ENCODE measurements around the gene XXYLT1.

XXYLT1 gene

DNA sequence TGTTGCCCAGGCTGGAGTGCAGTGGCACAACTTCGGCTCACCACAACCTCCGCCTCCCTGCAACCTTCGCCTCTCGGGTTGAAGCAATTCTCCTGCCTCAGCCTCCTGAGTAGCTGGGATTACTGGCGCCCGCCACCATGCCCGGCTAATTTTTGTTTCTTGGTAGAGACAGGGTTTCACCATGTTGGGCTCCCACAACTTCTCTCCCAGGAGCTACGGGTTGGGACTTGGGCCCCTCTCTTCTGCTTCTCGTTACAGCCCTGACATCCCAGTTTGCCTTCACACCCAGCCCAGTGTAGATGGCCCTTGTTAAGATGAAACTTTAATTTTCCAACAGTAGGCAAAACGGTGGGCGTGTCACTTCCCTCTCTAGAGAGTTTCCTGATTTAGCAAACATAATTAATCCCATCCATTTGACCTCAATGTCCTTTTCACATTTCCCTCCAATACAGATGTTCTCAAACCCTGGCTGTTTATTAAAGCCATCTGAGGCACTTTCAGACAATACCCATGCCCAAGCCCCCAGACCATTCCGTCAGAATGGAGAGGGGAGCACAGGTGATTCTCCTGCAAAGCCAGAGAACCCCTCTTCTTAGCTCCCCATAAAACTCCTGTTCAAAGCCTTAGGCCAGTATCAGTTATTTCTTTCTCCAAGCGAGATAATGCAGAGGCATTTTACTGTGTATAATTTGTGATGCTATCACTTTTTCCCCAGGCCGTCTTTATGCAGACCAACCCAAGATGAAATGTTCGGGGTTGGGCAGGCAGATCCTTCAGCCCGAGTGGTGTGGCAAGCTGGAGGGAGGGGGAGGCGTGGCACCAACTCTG, 245.7 kb downstream of the XXYLT1 start:
- Mint-ChIP-seq H3K36me3 (ENCODE audit: low read depth) (no peaks in the 10 kb centered on the region), H3K4me1 (peaks cover 5% of the 10 kb centered on the region), H3K4me3 (no peak overlapping the region), H3K27ac (no peak overlapping the region), H3K27me3 (ENCODE audit: low read depth, poor library complexity) (peaks cover 19% of the 10 kb centered on the region), H3K9me3 (peaks cover 21% of the 10 kb centered on the region)
- no peak for DNase-seq
- TF ChIP-seq, protein P1, sequence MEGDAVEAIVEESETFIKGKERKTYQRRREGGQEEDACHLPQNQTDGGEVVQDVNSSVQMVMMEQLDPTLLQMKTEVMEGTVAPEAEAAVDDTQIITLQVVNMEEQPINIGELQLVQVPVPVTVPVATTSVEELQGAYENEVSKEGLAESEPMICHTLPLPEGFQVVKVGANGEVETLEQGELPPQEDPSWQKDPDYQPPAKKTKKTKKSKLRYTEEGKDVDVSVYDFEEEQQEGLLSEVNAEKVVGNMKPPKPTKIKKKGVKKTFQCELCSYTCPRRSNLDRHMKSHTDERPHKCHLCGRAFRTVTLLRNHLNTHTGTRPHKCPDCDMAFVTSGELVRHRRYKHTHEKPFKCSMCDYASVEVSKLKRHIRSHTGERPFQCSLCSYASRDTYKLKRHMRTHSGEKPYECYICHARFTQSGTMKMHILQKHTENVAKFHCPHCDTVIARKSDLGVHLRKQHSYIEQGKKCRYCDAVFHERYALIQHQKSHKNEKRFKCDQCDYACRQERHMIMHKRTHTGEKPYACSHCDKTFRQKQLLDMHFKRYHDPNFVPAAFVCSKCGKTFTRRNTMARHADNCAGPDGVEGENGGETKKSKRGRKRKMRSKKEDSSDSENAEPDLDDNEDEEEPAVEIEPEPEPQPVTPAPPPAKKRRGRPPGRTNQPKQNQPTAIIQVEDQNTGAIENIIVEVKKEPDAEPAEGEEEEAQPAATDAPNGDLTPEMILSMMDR (IDR thresholded peaks at IDR 0.05): no peak

DNA sequence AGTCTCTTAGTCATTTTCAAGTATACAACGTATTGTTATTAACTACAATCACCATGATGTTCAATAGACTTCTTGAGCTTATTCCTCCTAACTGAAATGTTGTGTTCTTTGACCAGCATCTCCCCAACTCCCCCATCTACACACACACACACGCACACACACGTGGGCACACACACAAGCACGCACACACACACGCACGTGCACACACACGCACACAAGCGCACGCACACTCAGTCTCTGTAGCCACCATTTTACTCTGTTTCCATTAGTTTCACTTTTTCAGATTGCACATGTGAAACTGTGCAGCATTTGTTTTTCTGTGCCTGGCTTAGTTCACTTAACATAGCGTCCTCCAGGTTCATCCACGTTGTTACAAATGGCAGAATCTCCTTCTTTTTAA, 247.0 kb downstream of the XXYLT1 start:
- H3K4me3 Mint-ChIP-seq: no peak overlapping the region
- H3K27ac Mint-ChIP-seq: no peak overlapping the region
- peaks cover 25% of the 10 kb centered on the region for H3K27me3 Mint-ChIP-seq (ENCODE audit: low read depth, poor library complexity)
- no peaks in the 10 kb centered on the region for H3K36me3 Mint-ChIP-seq (ENCODE audit: low read depth)
- TF ChIP-seq, protein P1 (IDR thresholded peaks at IDR 0.05): no peak
- H3K4me1 Mint-ChIP-seq: no peaks in the 10 kb centered on the region
- H3K9me3 Mint-ChIP-seq: peaks cover 28% of the 10 kb centered on the region
- no peak for DNase-seq

DNA sequence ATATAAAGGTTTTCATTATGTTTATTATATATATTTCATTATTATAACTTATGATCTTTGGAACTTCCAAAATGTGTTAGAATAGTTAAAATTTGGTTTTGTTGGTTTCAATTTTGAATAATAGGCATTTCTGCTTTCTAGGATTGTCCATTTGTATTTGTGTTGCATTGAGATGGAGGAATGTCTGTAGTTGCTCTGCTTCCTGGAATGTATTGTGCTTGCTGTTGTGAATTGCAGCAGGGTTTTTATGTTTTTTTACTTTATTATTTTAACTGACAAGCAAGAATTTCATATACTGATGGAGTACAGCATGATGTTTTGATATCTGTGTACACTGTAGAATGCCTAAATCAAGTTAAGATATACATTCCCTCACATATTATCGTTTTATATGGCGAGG, 247.4 kb downstream of the XXYLT1 start:
- no peak overlapping the region for H3K4me3 Mint-ChIP-seq
- H3K9me3 Mint-ChIP-seq: peaks cover 28% of the 10 kb centered on the region
- peaks cover 2% of the 10 kb centered on the region for H3K4me1 Mint-ChIP-seq
- no peaks in the 10 kb centered on the region for H3K36me3 Mint-ChIP-seq (ENCODE audit: low read depth)
- H3K27me3 Mint-ChIP-seq (ENCODE audit: low read depth, poor library complexity): peaks cover 25% of the 10 kb centered on the region
- H3K27ac Mint-ChIP-seq: no peak overlapping the region
- TF ChIP-seq, protein P1 (IDR thresholded peaks at IDR 0.05): no peak
- DNase-seq: no peak

DNA sequence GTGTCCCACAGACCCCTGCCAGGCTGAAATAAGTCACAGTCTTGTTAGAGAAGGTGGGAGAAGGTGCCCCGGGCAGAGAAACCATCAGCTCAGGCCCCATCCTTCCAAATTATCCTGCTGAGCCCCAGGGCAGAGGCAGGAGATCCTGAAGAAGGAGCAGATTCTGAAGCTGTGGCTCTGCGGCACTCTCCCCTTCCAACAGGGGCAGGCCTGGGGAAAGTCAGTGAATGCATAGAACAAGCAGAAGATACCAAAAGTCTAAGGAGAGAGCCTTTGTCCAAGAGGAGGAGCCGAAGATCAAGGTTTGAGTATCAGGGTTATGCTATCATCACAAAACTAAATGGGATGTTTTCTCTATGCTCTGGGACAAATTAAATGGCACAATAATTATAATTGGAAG, 249.3 kb downstream of the XXYLT1 start:
- peaks cover 5% of the 10 kb centered on the region for H3K4me1 Mint-ChIP-seq
- no peaks in the 10 kb centered on the region for H3K36me3 Mint-ChIP-seq (ENCODE audit: low read depth)
- no peak overlapping the region for H3K4me3 Mint-ChIP-seq
- H3K9me3 Mint-ChIP-seq: peaks cover 28% of the 10 kb centered on the region
- no peak for DNase-seq
- H3K27me3 Mint-ChIP-seq (ENCODE audit: low read depth, poor library complexity): peaks cover 34% of the 10 kb centered on the region
- no peak overlapping the region for H3K27ac Mint-ChIP-seq
- TF ChIP-seq, protein P1 (IDR thresholded peaks at IDR 0.05): no peak

DNA sequence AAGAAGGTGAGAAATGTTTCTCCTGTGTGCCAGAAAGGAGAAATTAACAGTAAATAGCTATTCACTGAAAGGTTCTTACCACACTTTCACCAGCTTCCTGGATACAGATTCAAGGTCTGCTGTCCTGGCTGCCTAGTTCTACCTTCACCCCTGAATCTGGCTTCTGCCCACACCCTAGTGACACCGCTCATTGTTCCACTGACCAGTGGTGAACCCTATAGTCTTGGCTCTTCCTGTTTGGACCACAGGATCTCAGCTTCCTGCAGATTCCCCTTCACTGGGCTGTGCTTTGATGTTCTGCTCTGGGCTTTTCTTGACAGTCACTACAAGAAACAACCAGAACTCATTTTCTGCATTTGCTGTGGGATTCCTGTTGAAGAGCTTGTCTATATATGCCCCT, 250.0 kb downstream of the XXYLT1 start:
- DNase-seq: no peak
- no peak overlapping the region for H3K27ac Mint-ChIP-seq
- no peaks in the 10 kb centered on the region for H3K36me3 Mint-ChIP-seq (ENCODE audit: low read depth)
- peaks cover 5% of the 10 kb centered on the region for H3K4me1 Mint-ChIP-seq
- H3K9me3 Mint-ChIP-seq: peaks cover 33% of the 10 kb centered on the region
- no peak overlapping the region for H3K4me3 Mint-ChIP-seq
- TF ChIP-seq, protein P1 (IDR thresholded peaks at IDR 0.05): no peak
- peaks cover 35% of the 10 kb centered on the region for H3K27me3 Mint-ChIP-seq (ENCODE audit: low read depth, poor library complexity)

DNA sequence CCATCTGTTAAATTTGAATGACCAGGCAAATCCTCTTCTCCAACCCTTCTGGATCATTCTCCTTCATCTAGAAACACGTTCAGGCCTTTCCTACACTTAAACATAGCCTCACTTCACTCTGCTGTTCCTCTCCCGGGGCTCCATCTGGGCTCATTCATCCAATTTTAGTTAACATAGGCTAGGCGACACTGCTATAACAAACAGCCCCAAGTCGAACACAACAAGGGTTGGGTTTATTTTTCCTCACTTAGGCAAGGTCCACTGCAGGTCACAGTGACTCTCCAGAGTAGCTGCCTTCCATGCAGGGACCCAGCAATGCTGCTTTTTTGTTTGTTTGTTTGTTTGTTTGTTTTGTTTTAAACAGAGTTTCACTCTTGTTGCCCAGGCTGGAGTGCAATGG, 250.8 kb downstream of the XXYLT1 start:
- Mint-ChIP-seq H3K27me3 (ENCODE audit: low read depth, poor library complexity) (peaks cover 33% of the 10 kb centered on the region), H3K4me1 (peaks cover 5% of the 10 kb centered on the region), H3K36me3 (ENCODE audit: low read depth) (no peaks in the 10 kb centered on the region), H3K27ac (no peak overlapping the region), H3K9me3 (peaks cover 30% of the 10 kb centered on the region), H3K4me3 (no peak overlapping the region)
- no peak for DNase-seq
- TF ChIP-seq, protein P1 (IDR thresholded peaks at IDR 0.05): no peak

Measured in nephron progenitor cell (in vitro differentiated cells).